ENCODE data around the gene VPS41. TPM values are rescaled to one million over a fixed set of nuclear protein-coding genes. Genes with fewer than 3 reads are reported as not detected.
A peak's percentile ranks its signal among the peaks of the same experiment; 100 is the strongest.

The VPS41 gene
- total RNA-seq, 2 donors from 2014 or later: 45.8 to 46.1 TPM

GRCh38 chr7:38675494-38676106 is 233.4 kb downstream of the VPS41 start:
- no peaks in the 10 kb centered on the region for H3K9me3 ChIP-seq (ENCODE audit: control insufficient read depth, low read length, poor library complexity, severe bottlenecking)
- Mint-ChIP-seq H3K27me3 (peaks cover 34% of the 10 kb centered on the region), H3K4me1 (peaks cover 4% of the 10 kb centered on the region), H3K27ac (no peak overlapping the region), H3K4me3 (no peak overlapping the region), H3K36me3 (ENCODE audit: low read depth) (no peaks in the 10 kb centered on the region)
- ATAC-seq: no peak
- no peak for DNase-seq

- peaks cover 33% of the 10 kb centered on the region for H3K27me3 Mint-ChIP-seq
- DNase-seq: no peak
- H3K36me3 Mint-ChIP-seq (ENCODE audit: low read depth): no peaks in the 10 kb centered on the region
These were observed 234.5 kb downstream of the VPS41 start for GRCh38 chr7:38674513-38674912.

GRCh38 chr7:38673795-38674194 is 235.2 kb downstream of the VPS41 start:
- H3K9me3 ChIP-seq (ENCODE audit: control insufficient read depth, low read length, poor library complexity, severe bottlenecking): no peaks in the 10 kb centered on the region
- DNase-seq (no peak), ATAC-seq (peak; percentile 23)
- no peak overlapping the region for H3K4me3 Mint-ChIP-seq
- H3K4me1 Mint-ChIP-seq: peaks cover 4% of the 10 kb centered on the region
- no peak overlapping the region for H3K27ac Mint-ChIP-seq
- H3K36me3 Mint-ChIP-seq (ENCODE audit: low read depth): no peaks in the 10 kb centered on the region
- peaks cover 40% of the 10 kb centered on the region for H3K27me3 Mint-ChIP-seq

More at GRCh38 chr7:38674513-38674912, 234.5 kb downstream of the VPS41 start:
- H3K4me1 Mint-ChIP-seq: peaks cover 4% of the 10 kb centered on the region
- no peak overlapping the region for H3K4me3 Mint-ChIP-seq
- no peak for ATAC-seq
- H3K9me3 ChIP-seq (ENCODE audit: control insufficient read depth, low read length, poor library complexity, severe bottlenecking): no peaks in the 10 kb centered on the region
- no peak overlapping the region for H3K27ac Mint-ChIP-seq

Other genes with a start within 250 kb of the VPS41 start
- gene POU6F2, start 68.7 kb upstream of the VPS41 start, total RNA-seq: under 1 TPM in 1 of 2 donors, not detected in 1; 0.29 TPM

Measured in T-helper 17 cell (primary cell).